ENCODE results near the gene COPS9. TPM values are rescaled to one million over a fixed set of nuclear protein-coding genes. Genes with fewer than 3 reads are reported as not detected.

The COPS9 gene
- total RNA-seq, 1 experiment from 2014 or later: 134 TPM

DNA sequence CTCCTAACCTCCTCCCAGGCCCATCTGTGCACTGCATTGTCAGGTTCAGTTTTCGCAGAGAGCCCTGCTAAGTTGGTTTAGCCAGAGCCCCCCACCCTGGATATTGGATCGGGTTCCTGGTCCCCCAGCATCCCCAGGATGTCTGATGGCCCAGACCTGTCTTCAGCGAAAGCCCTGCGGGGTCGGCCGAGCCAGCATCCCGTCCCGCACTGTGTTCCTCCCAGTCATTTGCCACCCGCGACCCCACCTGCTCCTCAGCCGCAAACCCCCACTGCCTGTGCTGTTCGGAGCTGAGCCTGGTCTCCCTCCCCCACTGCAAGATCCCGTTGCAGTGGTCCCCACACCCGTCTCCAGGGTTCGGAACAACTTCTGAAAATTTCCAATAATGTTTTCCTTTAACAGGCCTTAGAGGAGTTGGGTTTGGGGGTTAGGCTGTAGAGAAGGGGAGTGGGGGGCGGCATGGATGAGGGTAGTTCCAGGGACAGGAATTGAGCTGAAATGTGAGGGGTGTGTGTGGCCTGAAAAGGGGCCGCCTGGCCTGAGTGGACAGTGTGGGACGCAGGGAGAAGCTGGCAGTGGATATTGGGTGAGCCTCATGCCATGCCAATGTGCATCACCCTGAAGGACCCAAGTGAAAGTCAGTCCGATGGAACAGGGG, 1.6 kb upstream of the COPS9 start:
- no TSS peak for BruUV-seq (replicated peaks)
- in situ Hi-C loops (cut with HindIII; ENCODE audit: low pct_unique_long_range_greater_than_20kb, low sequenced_read_pairs) (no loop called here), intact Hi-C loops (cut with micrococcal nuclease; ENCODE audit: unreplicated experiment) (no loop called here)
- Histone ChIP-seq H3K27ac (ENCODE audit: low read length) (no peak overlapping the region), H3K4me3 (ENCODE audit: low read depth in 2 of 2, low read length in 2 of 2) (no peak overlapping the region), H3K27me3 (ENCODE audit: control insufficient read depth, insufficient read depth, low read length) (no peaks in the 10 kb centered on the region), H3K9me3 (ENCODE audit: control insufficient read depth, insufficient read depth, low read depth, low read length) (no peaks in the 10 kb centered on the region), H3K36me3 (ENCODE audit: control insufficient read depth, insufficient read depth, low read length) (peaks cover 10% of the 10 kb centered on the region; the same call in 1 of the 2 replicates), H3K4me1 (ENCODE audit: control insufficient read depth, insufficient read depth, low read length) (peaks cover 8% of the 10 kb centered on the region)
- DNase-seq (ENCODE audit: low read depth, low spot score): no peak
- POLR2A ChIA-PET: interaction anchor here (0.5 kb wide), 1 partner anchor 104 kb away, joined by 9 read pairs; no protein-coding TSS in a partner anchor
- TF ChIP-seq POLR2AphosphoS5 (IDR thresholded peaks at IDR 0.05; ENCODE audit: low read depth, low read length): no peak
- TF ChIP-seq, protein P1, sequence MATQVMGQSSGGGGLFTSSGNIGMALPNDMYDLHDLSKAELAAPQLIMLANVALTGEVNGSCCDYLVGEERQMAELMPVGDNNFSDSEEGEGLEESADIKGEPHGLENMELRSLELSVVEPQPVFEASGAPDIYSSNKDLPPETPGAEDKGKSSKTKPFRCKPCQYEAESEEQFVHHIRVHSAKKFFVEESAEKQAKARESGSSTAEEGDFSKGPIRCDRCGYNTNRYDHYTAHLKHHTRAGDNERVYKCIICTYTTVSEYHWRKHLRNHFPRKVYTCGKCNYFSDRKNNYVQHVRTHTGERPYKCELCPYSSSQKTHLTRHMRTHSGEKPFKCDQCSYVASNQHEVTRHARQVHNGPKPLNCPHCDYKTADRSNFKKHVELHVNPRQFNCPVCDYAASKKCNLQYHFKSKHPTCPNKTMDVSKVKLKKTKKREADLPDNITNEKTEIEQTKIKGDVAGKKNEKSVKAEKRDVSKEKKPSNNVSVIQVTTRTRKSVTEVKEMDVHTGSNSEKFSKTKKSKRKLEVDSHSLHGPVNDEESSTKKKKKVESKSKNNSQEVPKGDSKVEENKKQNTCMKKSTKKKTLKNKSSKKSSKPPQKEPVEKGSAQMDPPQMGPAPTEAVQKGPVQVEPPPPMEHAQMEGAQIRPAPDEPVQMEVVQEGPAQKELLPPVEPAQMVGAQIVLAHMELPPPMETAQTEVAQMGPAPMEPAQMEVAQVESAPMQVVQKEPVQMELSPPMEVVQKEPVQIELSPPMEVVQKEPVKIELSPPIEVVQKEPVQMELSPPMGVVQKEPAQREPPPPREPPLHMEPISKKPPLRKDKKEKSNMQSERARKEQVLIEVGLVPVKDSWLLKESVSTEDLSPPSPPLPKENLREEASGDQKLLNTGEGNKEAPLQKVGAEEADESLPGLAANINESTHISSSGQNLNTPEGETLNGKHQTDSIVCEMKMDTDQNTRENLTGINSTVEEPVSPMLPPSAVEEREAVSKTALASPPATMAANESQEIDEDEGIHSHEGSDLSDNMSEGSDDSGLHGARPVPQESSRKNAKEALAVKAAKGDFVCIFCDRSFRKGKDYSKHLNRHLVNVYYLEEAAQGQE (IDR thresholded peaks at IDR 0.05; ENCODE audit: insufficient read depth in 1 of 2, low read depth in 2 of 2, low read length in 1 of 2): no peak
- TF ChIP-seq, protein P2, sequence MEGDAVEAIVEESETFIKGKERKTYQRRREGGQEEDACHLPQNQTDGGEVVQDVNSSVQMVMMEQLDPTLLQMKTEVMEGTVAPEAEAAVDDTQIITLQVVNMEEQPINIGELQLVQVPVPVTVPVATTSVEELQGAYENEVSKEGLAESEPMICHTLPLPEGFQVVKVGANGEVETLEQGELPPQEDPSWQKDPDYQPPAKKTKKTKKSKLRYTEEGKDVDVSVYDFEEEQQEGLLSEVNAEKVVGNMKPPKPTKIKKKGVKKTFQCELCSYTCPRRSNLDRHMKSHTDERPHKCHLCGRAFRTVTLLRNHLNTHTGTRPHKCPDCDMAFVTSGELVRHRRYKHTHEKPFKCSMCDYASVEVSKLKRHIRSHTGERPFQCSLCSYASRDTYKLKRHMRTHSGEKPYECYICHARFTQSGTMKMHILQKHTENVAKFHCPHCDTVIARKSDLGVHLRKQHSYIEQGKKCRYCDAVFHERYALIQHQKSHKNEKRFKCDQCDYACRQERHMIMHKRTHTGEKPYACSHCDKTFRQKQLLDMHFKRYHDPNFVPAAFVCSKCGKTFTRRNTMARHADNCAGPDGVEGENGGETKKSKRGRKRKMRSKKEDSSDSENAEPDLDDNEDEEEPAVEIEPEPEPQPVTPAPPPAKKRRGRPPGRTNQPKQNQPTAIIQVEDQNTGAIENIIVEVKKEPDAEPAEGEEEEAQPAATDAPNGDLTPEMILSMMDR (IDR thresholded peaks at IDR 0.05): no peak
- CTCF ChIA-PET: no interaction called here
- no peak for ATAC-seq

DNA sequence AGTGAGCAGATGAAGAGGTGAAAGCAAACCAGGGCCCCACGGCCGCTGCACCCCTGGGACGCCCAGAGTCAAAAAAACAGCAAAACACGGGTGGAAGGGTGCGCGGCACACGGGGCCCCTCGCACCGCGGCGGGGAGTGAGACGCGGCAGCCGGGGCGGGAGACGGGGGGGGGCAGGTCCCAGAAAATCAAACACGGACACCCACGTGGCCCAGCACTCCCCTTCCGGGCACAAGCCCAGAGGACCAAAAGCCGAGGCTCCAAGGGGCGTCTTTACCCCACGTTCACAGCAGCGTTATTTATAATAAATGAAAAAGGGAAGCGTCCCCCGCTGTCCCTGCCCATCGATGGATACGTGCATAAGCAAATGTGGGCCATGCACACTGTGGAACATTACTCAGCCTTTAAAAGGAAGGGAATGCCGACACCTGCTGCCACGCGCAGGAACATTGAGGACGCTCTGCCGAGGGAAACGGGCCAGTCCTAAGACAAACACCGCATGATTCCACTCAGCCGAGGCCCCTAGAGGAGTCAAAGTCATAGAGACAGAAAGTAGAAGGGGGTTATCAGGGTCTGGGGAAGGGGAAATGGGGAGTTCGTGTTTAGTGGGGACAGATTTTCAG, 677 bp upstream of the COPS9 start:
- Histone ChIP-seq H3K4me3 (ENCODE audit: low read depth in 2 of 2, low read length in 2 of 2) (peak overlapping the region; percentile 98 to 99), H3K27me3 (ENCODE audit: control insufficient read depth, insufficient read depth, low read length) (no peaks in the 10 kb centered on the region), H3K9me3 (ENCODE audit: control insufficient read depth, insufficient read depth, low read depth, low read length) (no peaks in the 10 kb centered on the region), H3K36me3 (ENCODE audit: control insufficient read depth, insufficient read depth, low read length) (peaks cover 10% of the 10 kb centered on the region; the same call in 1 of the 2 replicates), H3K27ac (ENCODE audit: low read length) (peak overlapping the region; percentile 85), H3K4me1 (ENCODE audit: control insufficient read depth, insufficient read depth, low read length) (peaks cover 8% of the 10 kb centered on the region)
- DNase-seq (ENCODE audit: low read depth, low spot score) (no peak), ATAC-seq (peak; percentile 39)
- ChIA-PET CTCF (no interaction called here), POLR2A (no interaction called here)
- TF ChIP-seq POLR2AphosphoS5 (IDR thresholded peaks at IDR 0.05; ENCODE audit: low read depth, low read length) (no peak), SIN3A (IDR thresholded peaks at IDR 0.05; ENCODE audit: borderline replicate concordance, insufficient read depth, low read depth, low read length) (no peak), TCF7L2 (IDR thresholded peaks at IDR 0.05; ENCODE audit: low read depth, low read length) (no peak)
- TF ChIP-seq, protein P2 (IDR thresholded peaks at IDR 0.05): no peak
- TF ChIP-seq, protein P1 (IDR thresholded peaks at IDR 0.05; ENCODE audit: insufficient read depth in 1 of 2, low read depth in 2 of 2, low read length in 1 of 2): no peak
- in situ Hi-C loops (cut with HindIII; ENCODE audit: low pct_unique_long_range_greater_than_20kb, low sequenced_read_pairs): no loop called here
- no TSS peak for BruUV-seq (replicated peaks)
- intact Hi-C loops (cut with micrococcal nuclease; ENCODE audit: unreplicated experiment): no loop called here
